Chondrocyte (in vitro differentiated cells): ENCODE data around the gene SMG5. TPM values are rescaled to one million over a fixed set of nuclear protein-coding genes. Genes with fewer than 3 reads are reported as not detected.

Experiments
- DNase-seq: peaks from one replicate; pipeline ENCODE4 v3.0.0; 2021; ENCODE audit warnings: mixed read lengths, low spot score
- H3K27ac Mint-ChIP-seq: one replicate; pipeline ENCODE4 v1.8.0; 2021; ENCODE audit warnings: mild to moderate bottlenecking, moderate library complexity, mixed read lengths; ENCODE audit not compliant: unreplicated experiment
- H3K27me3 Mint-ChIP-seq: 2 replicates; pipeline ENCODE4 v1.8.0; 2021; ENCODE audit warnings: low read depth, mixed read lengths
- H3K36me3 Mint-ChIP-seq: 2 replicates; pipeline ENCODE4 v1.8.0; 2021; ENCODE audit warnings: low read depth, mixed read lengths
- H3K4me1 Mint-ChIP-seq: 2 replicates; pipeline ENCODE4 v1.8.0; 2021; ENCODE audit warnings: low read depth, mild to moderate bottlenecking, mixed read lengths
- H3K4me3 Mint-ChIP-seq: one replicate; pipeline ENCODE4 v1.8.0; 2021; ENCODE audit warnings: mild to moderate bottlenecking, moderate library complexity, mixed read lengths; ENCODE audit not compliant: unreplicated experiment
- H3K9me3 Mint-ChIP-seq: 2 replicates; pipeline ENCODE4 v1.8.0; 2021; ENCODE audit warnings: low read depth, mixed read lengths
- total RNA-seq: library from RNA; stranded (reverse); gene quantifications from 3 replicates; pipeline ENCODE4 v1.2.1, GENCODE V29; 2021
- TF ChIP-seq, protein P1 (sequence below): fragments of 200-600 bp; sonication (generic); IDR thresholded peaks from 2 replicates; pipeline ENCODE4 v1.5.0; 2021; ENCODE audit warnings: antibody characterized with exemption, mild to moderate bottlenecking, moderate library complexity

SMG5 gene
- total RNA-seq, 1 donor from 2014 or later, result 73.5 TPM

GRCh38 chr1:156281693-156282478 lies 739 bp downstream of the SMG5 start:
- H3K27me3 Mint-ChIP-seq, result no peaks in the 10 kb centered on the region
- H3K9me3 Mint-ChIP-seq, result no peaks in the 10 kb centered on the region
- TF ChIP-seq, protein P1, sequence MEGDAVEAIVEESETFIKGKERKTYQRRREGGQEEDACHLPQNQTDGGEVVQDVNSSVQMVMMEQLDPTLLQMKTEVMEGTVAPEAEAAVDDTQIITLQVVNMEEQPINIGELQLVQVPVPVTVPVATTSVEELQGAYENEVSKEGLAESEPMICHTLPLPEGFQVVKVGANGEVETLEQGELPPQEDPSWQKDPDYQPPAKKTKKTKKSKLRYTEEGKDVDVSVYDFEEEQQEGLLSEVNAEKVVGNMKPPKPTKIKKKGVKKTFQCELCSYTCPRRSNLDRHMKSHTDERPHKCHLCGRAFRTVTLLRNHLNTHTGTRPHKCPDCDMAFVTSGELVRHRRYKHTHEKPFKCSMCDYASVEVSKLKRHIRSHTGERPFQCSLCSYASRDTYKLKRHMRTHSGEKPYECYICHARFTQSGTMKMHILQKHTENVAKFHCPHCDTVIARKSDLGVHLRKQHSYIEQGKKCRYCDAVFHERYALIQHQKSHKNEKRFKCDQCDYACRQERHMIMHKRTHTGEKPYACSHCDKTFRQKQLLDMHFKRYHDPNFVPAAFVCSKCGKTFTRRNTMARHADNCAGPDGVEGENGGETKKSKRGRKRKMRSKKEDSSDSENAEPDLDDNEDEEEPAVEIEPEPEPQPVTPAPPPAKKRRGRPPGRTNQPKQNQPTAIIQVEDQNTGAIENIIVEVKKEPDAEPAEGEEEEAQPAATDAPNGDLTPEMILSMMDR, result no peak
- peaks cover 12% of the 10 kb centered on the region for H3K36me3 Mint-ChIP-seq
- peak; percentile 18 for DNase-seq
- peaks cover 38% of the 10 kb centered on the region for H3K4me1 Mint-ChIP-seq
- H3K4me3 Mint-ChIP-seq, result peak overlapping the region; percentile 97
- peak overlapping the region; percentile 95 for H3K27ac Mint-ChIP-seq

- H3K36me3 Mint-ChIP-seq, result peaks cover 18% of the 10 kb centered on the region
- H3K27me3 Mint-ChIP-seq, result no peaks in the 10 kb centered on the region
- DNase-seq, result peak; percentile 51
- peak overlapping the region; percentile 95 for H3K27ac Mint-ChIP-seq
- TF ChIP-seq, protein P1, result peak; percentile 51
- H3K4me1 Mint-ChIP-seq, result peaks cover 38% of the 10 kb centered on the region
- peak overlapping the region; percentile 97 for H3K4me3 Mint-ChIP-seq
- H3K9me3 Mint-ChIP-seq, result no peaks in the 10 kb centered on the region
Observed at GRCh38 chr1:156281281-156281680, 1.3 kb downstream of the SMG5 start.

- Mint-ChIP-seq H3K4me1 (peaks cover 38% of the 10 kb centered on the region), H3K27ac (no peak overlapping the region), H3K4me3 (no peak overlapping the region), H3K27me3 (no peaks in the 10 kb centered on the region), H3K36me3 (peaks cover 25% of the 10 kb centered on the region), H3K9me3 (no peaks in the 10 kb centered on the region)
- TF ChIP-seq, protein P1, result no peak
- DNase-seq, result no peak
Observed at GRCh38 chr1:156279837-156280236, 2.8 kb downstream of the SMG5 start.

DNA sequence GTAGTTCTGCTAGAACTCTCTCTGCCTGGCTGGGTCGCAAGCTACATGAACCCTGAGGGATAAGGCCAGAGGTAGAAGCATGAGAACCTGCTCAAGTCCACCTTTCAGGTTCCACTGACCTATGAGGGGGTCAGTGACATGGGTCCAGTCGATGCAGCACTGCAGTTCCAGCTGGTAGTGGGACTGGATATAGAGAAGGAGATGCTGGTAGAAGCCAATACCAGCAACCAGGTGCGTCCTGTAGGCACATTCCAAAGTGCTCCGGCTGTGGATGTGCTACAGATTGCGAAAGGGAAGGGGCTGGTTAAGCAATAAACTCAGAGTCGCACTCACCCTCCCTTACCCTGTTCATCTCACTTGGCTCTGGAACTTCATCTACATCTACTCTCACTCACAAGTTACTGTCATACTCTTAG lies 5.7 kb downstream of the SMG5 start:
- H3K36me3 Mint-ChIP-seq, result peaks cover 47% of the 10 kb centered on the region

DNA sequence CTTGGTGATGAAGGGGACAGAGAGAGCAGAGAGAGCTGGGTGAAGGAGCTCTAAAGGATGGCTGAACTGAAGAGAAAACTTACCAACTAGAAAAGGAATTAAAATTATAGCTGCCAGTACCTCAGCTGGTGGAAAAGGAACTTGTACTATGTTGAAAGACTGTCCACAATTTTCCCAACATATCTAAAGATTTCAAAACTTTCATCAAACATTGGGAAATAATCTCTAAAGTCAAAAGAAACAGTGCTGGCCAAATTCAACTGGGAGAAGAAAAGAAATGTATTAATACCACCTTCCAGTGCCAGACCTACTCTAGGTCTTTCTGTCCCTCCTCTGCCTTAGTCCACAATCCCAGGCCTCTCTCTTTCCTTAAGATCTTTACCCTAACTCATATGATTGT lies 6.1 kb downstream of the SMG5 start:
- TF ChIP-seq, protein P1, result no peak
- Mint-ChIP-seq H3K4me1 (peaks cover 15% of the 10 kb centered on the region), H3K27ac (no peak overlapping the region), H3K27me3 (no peaks in the 10 kb centered on the region), H3K36me3 (peaks cover 50% of the 10 kb centered on the region), H3K4me3 (no peak overlapping the region), H3K9me3 (no peaks in the 10 kb centered on the region)
- DNase-seq, result no peak

More for the DNA sequence above, 5.7 kb downstream of the SMG5 start:
- DNase-seq, result peak; percentile 25
- Mint-ChIP-seq H3K4me3 (no peak overlapping the region), H3K27ac (no peak overlapping the region), H3K4me1 (peaks cover 20% of the 10 kb centered on the region), H3K27me3 (no peaks in the 10 kb centered on the region), H3K9me3 (no peaks in the 10 kb centered on the region)
- TF ChIP-seq, protein P1, result no peak
